NCI-H446 treated with DMSO at 0.1 percent for 48 hours (cell line): ENCODE data around the gene NTRK3.

Experiments used
- DNase-seq: peaks from one replicate; lab custom pipeline; 2025; lab: John Stamatoyannopoulos, UW

The NTRK3 gene

DNA sequence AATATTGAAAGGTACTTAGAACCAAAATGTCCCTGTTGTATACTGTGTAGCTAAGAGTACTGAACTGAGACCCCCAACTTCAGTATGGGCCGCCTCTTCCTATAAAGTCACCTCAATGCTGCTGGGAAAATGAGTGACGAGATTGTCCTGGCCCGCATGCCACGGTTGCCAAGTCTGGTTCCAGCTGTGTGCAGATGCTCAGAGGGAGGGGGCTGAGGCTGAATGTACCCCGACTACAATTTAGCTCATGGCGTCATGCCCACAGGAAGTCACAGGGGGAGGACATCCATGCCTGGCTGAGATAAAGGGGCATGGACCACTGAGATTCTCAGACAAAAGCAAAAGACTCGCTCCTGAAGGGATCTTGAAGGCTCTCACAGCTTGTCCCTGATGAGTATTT is 271.1 kb downstream of the NTRK3 start:
- no peak for DNase-seq

DNA sequence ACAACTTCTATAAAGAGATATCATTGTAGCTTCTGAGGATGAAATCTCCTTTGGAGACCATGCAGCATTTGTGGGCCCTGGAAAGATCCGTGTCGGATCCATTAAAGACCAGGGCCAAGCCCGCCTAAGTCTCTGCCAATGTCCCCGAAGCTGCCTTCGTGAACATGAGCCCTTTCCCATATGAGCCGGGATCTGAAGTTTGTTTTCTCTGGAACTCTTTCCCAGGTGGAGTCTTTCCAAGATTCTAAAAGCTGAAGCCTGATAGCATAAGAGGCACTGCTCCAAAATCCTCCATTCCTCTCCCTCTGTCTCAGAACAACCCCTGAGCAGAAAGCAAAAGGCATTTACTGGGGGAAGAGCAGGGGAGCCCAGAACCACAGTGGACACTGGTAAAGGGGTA is 274.6 kb downstream of the NTRK3 start:
- DNase-seq, result no peak

DNA sequence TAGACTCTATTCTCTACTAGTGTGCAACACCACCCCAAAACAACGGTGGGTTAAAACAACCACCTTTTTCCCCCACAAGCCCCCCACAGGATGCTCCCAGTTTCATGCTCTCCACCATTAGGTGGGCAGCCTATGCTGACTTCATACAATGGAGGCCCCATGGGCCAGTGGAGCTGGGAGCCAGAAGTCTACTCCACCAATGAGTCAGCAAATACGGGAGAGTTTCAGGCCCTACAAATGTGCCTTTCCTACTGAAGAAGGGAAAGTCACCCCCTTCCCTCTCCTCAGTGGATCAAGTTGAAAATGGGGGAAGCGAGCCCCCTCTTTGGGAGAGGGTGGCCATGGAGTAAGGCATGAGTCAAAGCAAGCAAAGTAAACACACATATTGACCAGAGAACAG is 278.6 kb downstream of the NTRK3 start:
- no peak for DNase-seq

GRCh38 chr15:87976552-87976951 is 280.0 kb downstream of the NTRK3 start:
- DNase-seq, result no peak

DNA sequence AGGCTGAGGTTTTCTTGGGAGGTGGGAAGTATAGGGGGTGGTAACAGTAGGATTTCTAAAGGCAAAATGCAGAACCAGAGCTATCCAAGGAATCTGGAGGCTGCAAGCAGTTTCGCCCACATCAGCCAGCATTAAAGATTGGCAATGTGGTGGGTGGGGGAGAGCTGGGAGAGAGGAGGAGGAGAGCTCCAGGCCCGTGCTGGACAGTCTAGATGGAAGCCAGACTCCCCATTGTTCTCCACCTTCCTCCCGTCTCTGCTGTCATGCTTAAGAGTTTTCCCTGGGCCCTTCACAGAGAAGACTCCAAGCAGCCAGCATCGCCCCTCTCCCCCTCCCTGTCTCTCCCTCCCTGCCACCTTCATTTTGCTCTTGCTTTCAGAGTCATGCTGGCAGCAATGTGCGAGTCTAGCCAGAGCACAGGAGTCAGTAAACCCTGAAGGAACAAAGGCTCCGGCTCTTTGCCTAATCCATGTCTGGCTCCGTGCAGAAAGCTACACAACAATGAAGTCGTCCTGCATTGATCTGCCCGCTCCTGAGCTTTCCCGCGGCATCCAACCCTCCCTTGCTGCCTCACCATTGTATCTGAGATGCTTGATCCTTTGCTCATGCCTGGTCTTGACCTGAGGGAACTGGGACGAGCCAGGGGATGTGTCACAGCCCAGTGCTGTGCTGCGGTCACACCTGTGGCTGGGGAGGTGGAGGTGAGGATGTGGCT is 282.9 kb downstream of the NTRK3 start:
- DNase-seq, result no peak

- no peak for DNase-seq
These were observed 285.5 kb downstream of the NTRK3 start for GRCh38 chr15:87971076-87971475.

DNA sequence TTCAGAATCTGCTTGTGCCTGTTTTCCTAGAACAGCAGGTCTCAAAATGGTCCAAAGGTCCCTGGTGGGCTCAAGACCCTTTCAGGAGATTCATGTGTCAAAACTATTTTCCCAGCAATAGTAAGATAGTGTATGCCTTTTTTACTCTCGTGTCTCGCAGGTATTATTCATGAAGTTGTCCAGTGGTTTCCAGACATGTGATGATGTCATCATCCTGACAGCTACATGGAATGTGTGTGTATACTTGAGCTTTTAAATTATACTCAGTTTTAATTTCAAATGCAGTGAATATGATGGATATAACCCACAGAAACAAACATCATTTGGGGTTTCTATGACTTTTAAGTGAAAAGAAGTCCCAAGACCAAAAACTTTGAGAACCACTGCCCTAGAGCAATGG is 288.6 kb downstream of the NTRK3 start:
- DNase-seq, result no peak

GRCh38 chr15:87965304-87965703 is 291.2 kb downstream of the NTRK3 start:
- no peak for DNase-seq

- DNase-seq, result no peak
These were observed 294.1 kb downstream of the NTRK3 start for GRCh38 chr15:87962428-87962827.

DNA sequence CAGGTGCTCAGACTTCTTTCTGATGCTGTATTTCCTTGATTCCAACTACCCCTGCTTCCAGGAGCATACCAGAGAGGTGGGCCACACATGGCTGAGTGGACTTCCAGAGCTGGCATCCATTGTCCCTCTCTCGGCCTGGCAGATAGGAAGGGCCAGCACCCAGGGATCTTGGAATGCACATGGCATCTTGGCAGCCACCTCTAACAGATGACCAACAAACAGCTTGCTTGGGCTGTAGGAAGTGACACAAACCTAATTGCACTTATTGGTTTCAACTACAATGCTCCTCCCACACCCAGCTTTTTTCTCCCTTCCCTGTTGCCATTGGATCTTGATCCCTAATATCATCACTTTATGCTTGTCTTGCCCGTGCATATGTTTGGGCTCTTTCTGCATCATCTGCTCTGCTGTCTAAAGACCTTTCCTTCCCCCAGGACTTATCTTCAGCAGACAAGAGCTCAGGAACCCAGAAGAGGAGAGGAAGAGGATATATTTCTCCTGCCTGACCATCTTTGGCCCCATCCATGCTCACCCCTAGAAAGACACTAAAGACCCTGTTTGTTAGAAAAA is 294.6 kb downstream of the NTRK3 start:
- DNase-seq, result no peak

DNA sequence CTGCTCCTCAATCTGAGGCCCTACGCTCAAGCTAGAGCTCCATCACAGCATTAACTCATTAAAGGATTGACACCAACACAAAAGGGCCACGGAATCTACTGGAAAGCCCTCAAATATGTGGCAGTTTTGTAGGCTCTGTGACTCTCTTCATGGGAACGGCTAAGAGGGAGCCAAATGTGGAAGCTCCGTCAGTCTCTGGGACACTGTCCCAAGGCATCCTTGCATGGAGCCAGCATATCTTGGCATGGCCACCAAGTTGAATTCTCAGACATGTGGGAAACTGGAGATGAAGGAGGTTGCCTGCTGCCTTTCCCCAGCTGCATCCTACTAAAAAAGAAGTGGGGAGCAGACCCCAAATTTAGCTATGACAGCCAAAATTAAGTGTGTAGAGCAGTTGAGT is 296.9 kb downstream of the NTRK3 start:
- DNase-seq, result no peak

DNA sequence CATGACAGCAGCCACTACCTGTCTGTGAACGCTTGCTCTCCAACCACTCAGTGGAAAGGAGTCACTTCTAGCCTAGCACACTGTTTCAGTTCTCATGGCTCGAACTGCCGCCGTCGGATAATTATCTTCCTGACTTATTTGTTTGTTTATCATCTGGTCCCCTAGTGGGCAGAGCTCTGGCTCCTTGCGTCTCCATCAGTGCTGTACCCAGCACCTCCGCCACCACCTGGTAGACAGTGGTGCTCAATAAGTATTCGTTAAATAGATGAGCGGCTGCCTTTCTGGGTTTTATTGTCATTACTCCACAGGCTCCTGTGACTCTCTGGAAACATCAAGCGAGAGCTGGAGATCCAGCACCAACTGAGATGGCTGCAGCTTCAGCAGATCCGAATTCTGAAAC is 297.5 kb downstream of the NTRK3 start:
- DNase-seq, result no peak

DNA sequence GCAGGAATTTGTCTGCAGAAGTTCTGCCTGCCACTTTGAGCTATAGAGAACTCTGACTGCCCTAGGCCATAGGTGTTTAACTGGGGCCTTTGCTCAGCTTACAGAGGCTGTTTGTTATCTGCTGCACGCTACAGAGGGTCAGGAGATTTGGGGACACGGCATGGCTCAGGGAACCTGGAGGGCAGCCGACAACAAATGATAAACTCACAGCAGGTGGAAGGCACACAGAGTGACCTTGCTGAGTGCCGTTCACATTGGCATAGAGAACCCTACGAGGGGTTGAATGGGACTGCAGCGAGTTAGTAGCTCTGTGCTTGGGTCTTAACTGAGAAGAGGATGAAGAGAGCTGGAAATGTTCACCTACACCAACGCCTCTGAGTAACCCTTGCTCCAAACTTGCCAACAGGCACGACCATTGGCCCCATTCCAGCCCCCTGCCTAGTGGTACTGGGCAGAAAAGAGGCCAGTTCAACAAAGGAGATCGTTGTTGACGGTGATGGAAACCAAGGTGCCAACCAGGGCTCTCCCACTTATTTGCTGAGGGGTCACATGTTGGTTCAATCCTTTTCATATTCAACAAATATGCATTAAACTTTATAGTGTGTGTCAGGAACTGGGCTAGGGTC is 301.1 kb downstream of the NTRK3 start:
- DNase-seq, result no peak

DNA sequence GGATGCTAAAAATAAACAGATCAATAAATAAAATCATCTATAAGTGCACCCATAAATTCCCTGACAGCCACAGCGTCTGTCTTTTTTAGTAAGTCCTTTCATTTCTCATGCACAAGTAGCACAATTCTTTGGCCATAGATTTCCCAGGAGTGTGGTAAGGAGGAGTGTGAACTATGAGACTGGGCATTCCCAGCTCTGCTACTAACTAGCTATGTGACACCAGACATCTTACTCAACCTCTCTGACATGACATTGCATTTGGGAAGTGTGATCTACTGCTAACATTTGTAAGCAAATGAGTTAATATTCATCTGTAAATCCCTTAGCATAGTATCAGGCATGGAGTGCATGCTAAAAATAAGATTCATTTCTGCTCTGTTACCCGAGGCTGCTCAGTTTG is 301.7 kb downstream of the NTRK3 start:
- DNase-seq, result no peak

DNA sequence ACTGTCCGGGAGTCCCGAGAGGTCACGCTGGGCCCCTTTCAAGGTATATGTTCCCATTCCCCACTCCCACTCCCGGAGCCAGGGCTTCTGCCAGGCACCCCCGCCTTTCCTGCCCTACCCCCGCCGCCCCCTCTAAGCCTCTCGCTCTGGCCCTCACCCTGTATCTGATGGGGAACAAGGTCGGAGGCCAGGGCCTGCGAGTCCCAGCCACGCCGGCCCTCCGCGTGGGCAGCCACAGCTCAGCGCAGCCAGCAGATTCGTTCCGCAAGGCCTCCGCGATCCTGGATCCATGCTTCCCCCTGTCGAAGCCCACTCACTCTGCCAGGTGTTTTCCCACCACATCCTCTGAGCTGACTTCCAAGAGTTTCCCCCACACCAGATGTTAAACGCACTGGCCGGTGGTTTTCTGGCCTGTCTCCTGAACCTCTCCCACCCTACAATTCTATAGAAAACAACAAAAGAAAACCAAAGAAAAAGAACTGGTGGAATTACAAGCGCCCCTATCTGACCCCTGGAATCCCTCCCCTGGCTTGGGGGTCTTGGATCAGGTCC is 303.7 kb downstream of the NTRK3 start:
- DNase-seq, result no peak

GRCh38 chr15:87949575-87950223 is 306.8 kb downstream of the NTRK3 start:
- DNase-seq, result peak; percentile 21

DNA sequence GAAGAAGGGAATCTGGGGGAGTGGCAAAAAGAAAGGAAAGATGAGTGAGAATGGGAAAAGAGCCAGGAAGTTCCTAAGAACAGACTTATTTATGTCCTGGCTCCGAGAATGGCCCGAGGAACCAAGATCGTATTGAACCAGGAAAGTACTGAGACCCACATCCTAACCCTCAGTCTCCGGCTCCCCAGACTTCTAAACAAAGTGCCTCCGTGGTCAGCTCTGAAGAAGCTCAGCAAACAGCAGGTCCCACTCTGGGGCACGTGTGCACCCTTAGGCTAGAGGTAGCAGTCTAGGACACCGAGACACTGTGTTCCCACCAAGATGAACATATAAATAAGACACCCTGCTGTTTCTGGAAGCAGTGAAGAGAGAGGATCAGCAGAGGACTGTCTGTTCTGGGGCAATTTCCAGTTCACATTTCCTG is 307.4 kb downstream of the NTRK3 start:
- no peak for DNase-seq

- no peak for DNase-seq
These were observed 309.0 kb downstream of the NTRK3 start for GRCh38 chr15:87947560-87947959.

GRCh38 chr15:87945246-87945645 is 311.3 kb downstream of the NTRK3 start:
- no peak for DNase-seq

GRCh38 chr15:87944691-87945090 is 311.8 kb downstream of the NTRK3 start:
- DNase-seq, result no peak

- peak; percentile 46 for DNase-seq
These were observed 312.5 kb downstream of the NTRK3 start for GRCh38 chr15:87944050-87944449.

GRCh38 chr15:87943626-87944025 is 312.9 kb downstream of the NTRK3 start:
- DNase-seq, result no peak

DNA sequence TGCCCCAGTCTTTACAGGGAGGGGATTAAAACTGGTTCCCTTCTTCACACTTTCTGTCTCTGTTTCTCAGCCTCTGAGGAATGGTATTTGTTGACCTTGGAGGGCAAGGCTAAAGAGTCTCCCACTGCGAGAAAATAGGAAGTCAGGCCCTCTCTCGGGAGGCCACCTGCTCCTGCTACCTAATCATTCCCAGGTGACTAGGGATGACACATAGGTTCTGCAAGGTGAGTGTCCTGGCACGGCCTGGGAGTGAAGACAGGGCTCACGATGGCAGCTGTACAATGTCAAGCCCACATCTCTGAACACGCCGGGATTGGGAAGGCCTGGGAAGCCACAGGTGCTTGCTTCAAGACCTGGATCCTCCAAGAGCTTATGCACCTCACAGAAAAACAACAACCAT is 314.2 kb downstream of the NTRK3 start:
- DNase-seq, result no peak
